ENCODE data around the gene STIP1.

The STIP1 gene

GRCh38 chr11:64229744-64230170 lies 43.8 kb downstream of the STIP1 start:
- no peak for DNase-seq (ENCODE audit: extremely low read depth, low read depth)
- TF ChIP-seq CTCF (IDR thresholded peaks at IDR 0.05; ENCODE audit: low read depth, low read length), result no peak

GRCh38 chr11:64230171-64230984 lies 44.4 kb downstream of the STIP1 start, which contains the start of gene DNAJC4:
Gene DNAJC4 (plus strand): TSS chr11:64230548. CDS start chr11:64230855, 307 bp downstream.
- no peak for TF ChIP-seq CTCF (IDR thresholded peaks at IDR 0.05; ENCODE audit: low read depth, low read length)
- DNase-seq (ENCODE audit: extremely low read depth, low read depth), result peak; percentile 45

- no peak for DNase-seq (ENCODE audit: extremely low read depth, low read depth)
- TF ChIP-seq CTCF (IDR thresholded peaks at IDR 0.05; ENCODE audit: low read depth, low read length), result no peak
Measured at GRCh38 chr11:64230985-64231365, 45.0 kb downstream of the STIP1 start.

GRCh38 chr11:64231546-64231945 lies 45.6 kb downstream of the STIP1 start:
- no peak for TF ChIP-seq CTCF (IDR thresholded peaks at IDR 0.05; ENCODE audit: low read depth, low read length)

GRCh38 chr11:64232182-64232966 lies 46.4 kb downstream of the STIP1 start:
- no peak for DNase-seq (ENCODE audit: extremely low read depth, low read depth)
- no peak for TF ChIP-seq CTCF (IDR thresholded peaks at IDR 0.05; ENCODE audit: low read depth, low read length)

More at GRCh38 chr11:64231546-64231945, 45.6 kb downstream of the STIP1 start:
- no peak for DNase-seq (ENCODE audit: extremely low read depth, low read depth)

GRCh38 chr11:64232967-64233315 lies 47.0 kb downstream of the STIP1 start:
- no peak for DNase-seq (ENCODE audit: extremely low read depth, low read depth)
- no peak for TF ChIP-seq CTCF (IDR thresholded peaks at IDR 0.05; ENCODE audit: low read depth, low read length)

All from AG09319 (cell line).